H9 (cell line): ENCODE results near the gene CCDC89. TPM values are rescaled to one million over a fixed set of nuclear protein-coding genes. Genes with fewer than 3 reads are reported as not detected.

Source experiments
- DNase-seq: peaks from one replicate; pipeline ENCODE4 v3.0.0-alpha.2; 2017
- H2AFZ ChIP-seq: one replicate; pipeline ENCODE4 v1.6.1; 2013; ENCODE audit warnings: mild to moderate bottlenecking, low read length, control low read depth, moderate library complexity
- H2AK5ac ChIP-seq: 2 replicates; pipeline ENCODE4 v1.6.1; 2013; ENCODE audit warnings: low read length, control low read depth, mixed read lengths; ENCODE audit not compliant: insufficient read length
- H2BK120ac ChIP-seq: one replicate; pipeline ENCODE4 v1.6.1; 2013; ENCODE audit warnings: low read depth, mild to moderate bottlenecking, low read length, control low read depth, inconsistent platforms; ENCODE audit not compliant: poor library complexity, severe bottlenecking
- H2BK12ac ChIP-seq: 2 replicates; pipeline ENCODE4 v1.6.1; 2013; ENCODE audit warnings: low read length, control low read depth, mixed read lengths, low read depth; ENCODE audit not compliant: insufficient read length
- H2BK15ac ChIP-seq: 2 replicates; pipeline ENCODE4 v1.6.1; 2013; ENCODE audit warnings: low read depth, low read length, control low read depth
- H2BK20ac ChIP-seq: one replicate; pipeline ENCODE4 v1.6.1; 2013; ENCODE audit warnings: low read depth, mild to moderate bottlenecking, low read length, control low read depth, inconsistent platforms; ENCODE audit not compliant: poor library complexity, severe bottlenecking
- H2BK5ac ChIP-seq: 2 replicates; pipeline ENCODE4 v1.6.1; 2013; ENCODE audit warnings: low read length, control low read depth, mixed read lengths; ENCODE audit not compliant: insufficient read length
- H3K14ac ChIP-seq: 2 replicates; pipeline ENCODE4 v1.6.1; 2013; ENCODE audit warnings: low read length, control low read depth; ENCODE audit not compliant: insufficient read depth
- H3K18ac ChIP-seq: 2 replicates; pipeline ENCODE4 v1.6.1; 2013; ENCODE audit warnings: low read depth, mild to moderate bottlenecking, mixed read lengths, low read length, control low read depth; ENCODE audit not compliant: insufficient read length
- H3K23ac ChIP-seq: 2 replicates; pipeline ENCODE4 v1.6.1; 2013; ENCODE audit warnings: low read length, control low read depth, mixed read lengths, low read depth; ENCODE audit not compliant: insufficient read length
- H3K23me2 ChIP-seq: 2 replicates; pipeline ENCODE4 v1.6.1; 2013; ENCODE audit warnings: low read depth, mild to moderate bottlenecking, mixed read lengths, low read length, control low read depth; ENCODE audit not compliant: insufficient read length, poor library complexity, severe bottlenecking
- H3K27ac ChIP-seq: 2 replicates; pipeline ENCODE4 v1.5.1; 2013; ENCODE audit warnings: low read length, control low read depth, mixed read lengths, low read depth; ENCODE audit not compliant: insufficient read length
- H3K27me3 ChIP-seq: 2 replicates; pipeline ENCODE4 v1.6.1; 2013; ENCODE audit warnings: low read length, control low read depth, inconsistent platforms; ENCODE audit not compliant: insufficient read depth
- H3K4ac ChIP-seq: 2 replicates; pipeline ENCODE4 v1.6.1; 2013; ENCODE audit warnings: low read depth, mild to moderate bottlenecking, control low read depth, inconsistent platforms, low read length, moderate library complexity
- H3K4me1 ChIP-seq: 2 replicates; pipeline ENCODE4 v1.6.1; 2013; ENCODE audit warnings: low read length, control low read depth, inconsistent platforms; ENCODE audit not compliant: insufficient read depth
- H3K4me2 ChIP-seq: 2 replicates; pipeline ENCODE4 v1.6.1; 2013; ENCODE audit warnings: low read length, control low read depth, mixed read lengths; ENCODE audit not compliant: insufficient read length, insufficient read depth
- H3K56ac ChIP-seq: 2 replicates; pipeline ENCODE4 v1.6.1; 2013; ENCODE audit warnings: low read depth, mild to moderate bottlenecking, mixed read lengths, low read length, control low read depth; ENCODE audit not compliant: insufficient read length
- H3K79me1 ChIP-seq: 2 replicates; pipeline ENCODE4 v1.6.1; 2013; ENCODE audit warnings: low read depth, mild to moderate bottlenecking, moderate library complexity, low read length, control low read depth, inconsistent platforms; ENCODE audit not compliant: insufficient read depth, poor library complexity, severe bottlenecking
- H3K79me2 ChIP-seq: 2 replicates; pipeline ENCODE4 v1.6.1; 2013; ENCODE audit warnings: low read length, control low read depth, inconsistent platforms; ENCODE audit not compliant: insufficient read depth
- H3K9ac ChIP-seq: 2 replicates; pipeline ENCODE4 v1.6.1; 2013; ENCODE audit warnings: low read length, control low read depth, mixed read lengths; ENCODE audit not compliant: insufficient read length; ENCODE audit errors: extremely low read depth
- H3K9me3 ChIP-seq: one replicate; pipeline ENCODE4 v1.6.1; 2013; ENCODE audit warnings: low read depth, low read length, inconsistent platforms; ENCODE audit not compliant: control insufficient read depth
- H3T11ph ChIP-seq: one replicate; pipeline ENCODE4 v1.6.1; 2013; ENCODE audit warnings: mild to moderate bottlenecking, low read length, control low read depth, inconsistent platforms
- H4K20me1 ChIP-seq: one replicate; pipeline ENCODE4 v1.6.1; 2013; ENCODE audit not compliant: control insufficient read depth, insufficient read length, insufficient read depth
- H4K5ac ChIP-seq: 2 replicates; pipeline ENCODE4 v1.6.1; 2013; ENCODE audit warnings: low read depth, mild to moderate bottlenecking, mixed read lengths, low read length, control low read depth; ENCODE audit not compliant: insufficient read length
- H4K8ac ChIP-seq: replicated peaks from 2 replicates; pipeline ENCODE4 v1.6.1; 2013; ENCODE audit warnings: low read length, control low read depth, mixed read lengths, low read depth; ENCODE audit not compliant: insufficient read length
- H4K91ac ChIP-seq: 2 replicates; pipeline ENCODE4 v1.6.1; 2013; ENCODE audit warnings: low read depth, mild to moderate bottlenecking, moderate library complexity, mixed read lengths, low read length, control low read depth; ENCODE audit not compliant: insufficient read length
- H3K27ac Mint-ChIP-seq, 3 experiments: 2 replicates in 2 of 3; 3 replicates in 1 of 3; pipeline ENCODE4 v1.8.0; 2020 to 2021; ENCODE audit warnings: mixed read lengths in 3 of 3, mild to moderate bottlenecking in 1 of 3, moderate library complexity in 1 of 3
- H3K27me3 Mint-ChIP-seq: 2 replicates; pipeline ENCODE4 v1.8.0; 2021; ENCODE audit warnings: low read depth, mild to moderate bottlenecking, moderate library complexity, mixed read lengths
- H3K36me3 Mint-ChIP-seq, 3 experiments: 2 replicates in 2 of 3; 3 replicates in 1 of 3; pipeline ENCODE4 v1.8.0; 2020 to 2021; ENCODE audit warnings: low read depth in 3 of 3, mixed read lengths in 3 of 3; ENCODE audit not compliant: insufficient read depth in 1 of 3
- H3K4me1 Mint-ChIP-seq, 2 experiments: 2 replicates each; pipeline ENCODE4 v1.8.0; 2020; ENCODE audit warnings: mixed read lengths in 2 of 2
- H3K4me3 Mint-ChIP-seq, 2 experiments: 2 replicates in 1 of 2; 3 replicates in 1 of 2; pipeline ENCODE4 v1.8.0; 2020 to 2021; ENCODE audit warnings: mild to moderate bottlenecking in 2 of 2, mixed read lengths in 2 of 2, moderate library complexity in 1 of 2
- H3K9me3 Mint-ChIP-seq, 2 experiments: 2 replicates in 1 of 2; 3 replicates in 1 of 2; pipeline ENCODE4 v1.8.0; 2020; ENCODE audit warnings: mild to moderate bottlenecking in 2 of 2, mixed read lengths in 2 of 2, moderate library complexity in 1 of 2
- WGBS: extraction: QIAGEN DNeasy Blood & Tissue Kit; methylation state at CpG from one replicate; pipeline ENCODE4 v1.1.7; 2013; ENCODE audit warnings: missing lambda C conversion rate, low lambda C conversion rate, mixed read lengths; ENCODE audit not compliant: insufficient read length; ENCODE audit errors: extremely low coverage; 5-methylcytosine and 5-hydroxymethylcytosine counted together
- total RNA-seq: library from RNA; stranded (reverse); gene quantifications from 2 replicates; pipeline ENCODE4 v1.2.1, GENCODE V29; 2021
- TF ChIP-seq, protein P1 (sequence below): fragments of 200-600 bp; sonication (generic); conservative IDR thresholded peaks from 3 replicates; pipeline ENCODE4 v1.8.0; 2021; ENCODE audit warnings: antibody characterized with exemption, mild to moderate bottlenecking

Gene CCDC89
- total RNA-seq, 1 experiment from 2014 or later = not detected

DNA sequence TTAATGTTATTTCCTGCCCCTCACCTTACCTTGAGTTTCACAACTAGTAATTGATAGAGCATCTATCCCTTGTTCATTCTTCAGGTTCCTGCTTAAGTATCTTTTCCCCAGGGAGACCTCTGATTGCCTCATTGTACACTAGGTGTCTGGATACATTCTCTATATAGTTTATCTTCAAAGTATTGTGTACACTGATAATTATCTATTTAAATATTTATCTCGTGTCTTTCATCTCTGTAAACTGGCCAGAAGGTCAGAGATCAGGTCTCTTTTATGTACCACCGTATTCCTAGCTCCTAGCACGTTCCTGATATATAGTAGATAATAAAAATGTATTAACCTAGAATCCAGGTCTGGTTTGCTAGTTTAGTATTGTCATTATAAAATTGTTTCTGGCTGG is 51.2 kb downstream of the CCDC89 start:
- no peak overlapping the region for H3K27ac Mint-ChIP-seq
- H3K27me3 Mint-ChIP-seq = no peaks in the 10 kb centered on the region
- H3K4me2 ChIP-seq = no peak overlapping the region
- H3K9me3 ChIP-seq = no peaks in the 10 kb centered on the region
- no peak overlapping the region for H3K18ac ChIP-seq
- no peak for DNase-seq
- H2BK20ac ChIP-seq = no peak overlapping the region
- H3K9me3 Mint-ChIP-seq = no peaks in the 10 kb centered on the region
- no peak overlapping the region for H3K9ac ChIP-seq
- no peaks in the 10 kb centered on the region for H3K27me3 ChIP-seq
- no peak overlapping the region for H2BK120ac ChIP-seq
- no peak overlapping the region for H4K91ac ChIP-seq
- H2AFZ ChIP-seq = no peak overlapping the region
- no CpG with 5 or more reads among the region's 3 CpGs for WGBS
- H3T11ph ChIP-seq = no peak overlapping the region
- peaks cover 0 to 3% of the 10 kb centered on the region in 2 experiments; a peak in 2 of 4 replicates for H3K4me1 Mint-ChIP-seq
- no peak overlapping the region for H2BK15ac ChIP-seq
- no peak overlapping the region for H4K8ac ChIP-seq
- H2BK5ac ChIP-seq = no peak overlapping the region
- H3K79me2 ChIP-seq = peaks cover 9% of the 10 kb centered on the region; the same call in 1 of the 2 replicates
- no peak overlapping the region for H3K4me3 Mint-ChIP-seq
- TF ChIP-seq, protein P1, sequence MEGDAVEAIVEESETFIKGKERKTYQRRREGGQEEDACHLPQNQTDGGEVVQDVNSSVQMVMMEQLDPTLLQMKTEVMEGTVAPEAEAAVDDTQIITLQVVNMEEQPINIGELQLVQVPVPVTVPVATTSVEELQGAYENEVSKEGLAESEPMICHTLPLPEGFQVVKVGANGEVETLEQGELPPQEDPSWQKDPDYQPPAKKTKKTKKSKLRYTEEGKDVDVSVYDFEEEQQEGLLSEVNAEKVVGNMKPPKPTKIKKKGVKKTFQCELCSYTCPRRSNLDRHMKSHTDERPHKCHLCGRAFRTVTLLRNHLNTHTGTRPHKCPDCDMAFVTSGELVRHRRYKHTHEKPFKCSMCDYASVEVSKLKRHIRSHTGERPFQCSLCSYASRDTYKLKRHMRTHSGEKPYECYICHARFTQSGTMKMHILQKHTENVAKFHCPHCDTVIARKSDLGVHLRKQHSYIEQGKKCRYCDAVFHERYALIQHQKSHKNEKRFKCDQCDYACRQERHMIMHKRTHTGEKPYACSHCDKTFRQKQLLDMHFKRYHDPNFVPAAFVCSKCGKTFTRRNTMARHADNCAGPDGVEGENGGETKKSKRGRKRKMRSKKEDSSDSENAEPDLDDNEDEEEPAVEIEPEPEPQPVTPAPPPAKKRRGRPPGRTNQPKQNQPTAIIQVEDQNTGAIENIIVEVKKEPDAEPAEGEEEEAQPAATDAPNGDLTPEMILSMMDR = no peak
- H2AK5ac ChIP-seq = no peak overlapping the region
- H3K79me1 ChIP-seq = no peaks in the 10 kb centered on the region
- no peak overlapping the region for H3K27ac ChIP-seq
- H3K4ac ChIP-seq = no peak overlapping the region
- no peaks in the 10 kb centered on the region for H3K23me2 ChIP-seq
- H3K36me3 Mint-ChIP-seq = peaks cover 15 to 54% (median 36%) of the 10 kb centered on the region in 3 experiments
- H3K4me1 ChIP-seq = no peaks in the 10 kb centered on the region
- H3K23ac ChIP-seq = no peak overlapping the region
- no peak overlapping the region for H4K5ac ChIP-seq
- H3K14ac ChIP-seq = no peak overlapping the region
- H2BK12ac ChIP-seq = no peak overlapping the region
- no peaks in the 10 kb centered on the region for H4K20me1 ChIP-seq
- no peak overlapping the region for H3K56ac ChIP-seq

Other genes starting within 250 kb of the CCDC89 start
- gene DLG2, start 58.9 kb downstream of the CCDC89 start, total RNA-seq = 8.0 and 8.2 TPM in 2 replicates
- 72.8 and 74.0 TPM in 2 replicates for gene TMEM126B, start 57.6 kb downstream of the CCDC89 start, total RNA-seq
- gene TMEM126A, start 38.2 kb downstream of the CCDC89 start, total RNA-seq = 28.0 and 35.2 TPM in 2 replicates
- 50.2 and 52.5 TPM in 2 replicates for gene CREBZF, start 21.1 kb downstream of the CCDC89 start, total RNA-seq
- 5.0 and 5.2 TPM in 2 replicates for gene SYTL2, start 124.9 kb upstream of the CCDC89 start, total RNA-seq
- gene CCDC83, start 169.2 kb upstream of the CCDC89 start, total RNA-seq = not detected in 2 replicates